Liver (tissue), 3 donors: ENCODE measurements around the gene POGK.

Source experiments
- EGR1 ChIP-seq, 2 donors: IDR thresholded peaks; 2 replicates each; pipeline ENCODE4 v1.6.1; 2016 to 2018; ENCODE audit warnings: antibody characterized with exemption in 2 of 2, low read depth in 2 of 2
- FOXA1 ChIP-seq: IDR thresholded peaks from 2 replicates; pipeline ENCODE4 v1.6.1; 2016; ENCODE audit warnings: antibody characterized with exemption
- JUND ChIP-seq, 2 donors: IDR thresholded peaks; 2 replicates each; pipeline ENCODE4 v1.6.1; 2016; ENCODE audit warnings: antibody characterized with exemption in 2 of 2
- NR2F2 ChIP-seq: IDR thresholded peaks from 2 replicates; pipeline ENCODE4 v1.6.1; 2016; ENCODE audit warnings: antibody characterized with exemption
- RAD21 ChIP-seq, 2 donors: IDR thresholded peaks; 2 replicates each; pipeline ENCODE4 v1.6.1; 2016; ENCODE audit warnings: antibody characterized with exemption in 2 of 2, mild to moderate bottlenecking in 2 of 2
- RXRA ChIP-seq, 2 donors: IDR thresholded peaks; 2 replicates each; pipeline ENCODE4 v1.6.1; 2017 to 2018; ENCODE audit warnings: antibody characterized with exemption in 2 of 2, mild to moderate bottlenecking in 1 of 2
- SP1 ChIP-seq: IDR thresholded peaks from 2 replicates; pipeline ENCODE4 v1.6.1; 2018; ENCODE audit warnings: antibody characterized with exemption, mild to moderate bottlenecking
- YY1 ChIP-seq: IDR thresholded peaks from 2 replicates; pipeline ENCODE4 v1.6.1; 2016; ENCODE audit warnings: antibody characterized with exemption, mild to moderate bottlenecking
- TF ChIP-seq, protein P1 (sequence below): IDR thresholded peaks from 2 replicates; pipeline ENCODE4 v1.6.1; 2016; ENCODE audit warnings: antibody characterized with exemption
- TF ChIP-seq, protein P2 (sequence below): fragments of 150-350 bp; IDR thresholded peaks from 2 replicates; pipeline ENCODE4 v1.5.1; 2017; ENCODE audit warnings: improper control_type of control experiment, low read depth, low read length; ENCODE audit not compliant: missing input control
- TF ChIP-seq, protein P3 (sequence below): IDR thresholded peaks from 2 replicates; pipeline ENCODE4 v1.6.1; 2016; ENCODE audit warnings: antibody characterized with exemption
- TF ChIP-seq, protein P4 (sequence below): IDR thresholded peaks from 2 replicates; pipeline ENCODE4 v1.6.1; 2016; ENCODE audit warnings: antibody characterized with exemption, mild to moderate bottlenecking
- TF ChIP-seq, protein P5 (sequence below): IDR thresholded peaks from 2 replicates; pipeline ENCODE4 v1.6.1; 2016; ENCODE audit warnings: antibody characterized with exemption
- donor health status: healthy.
- donor health status: healthy.

DNA sequence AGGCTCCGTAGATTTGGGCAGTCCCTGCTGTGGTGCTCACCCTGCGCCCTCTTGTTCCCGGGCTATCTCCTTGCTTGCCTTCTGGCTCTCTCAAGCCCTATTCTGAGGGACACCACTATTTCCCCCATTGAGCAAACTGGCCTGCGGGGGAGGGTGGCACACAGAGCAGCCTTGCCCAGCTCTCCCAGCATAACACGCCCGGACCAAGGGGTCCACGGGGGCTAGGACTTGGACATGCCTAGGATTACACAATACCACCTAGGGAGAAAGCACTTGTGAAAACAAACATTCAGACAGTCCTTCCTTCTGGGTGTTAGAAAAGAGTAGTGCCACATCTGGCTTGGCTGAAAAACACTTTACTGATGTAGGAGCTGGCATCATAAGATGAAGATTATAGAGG, 29.4 kb downstream of the POGK start:
- TF ChIP-seq, protein P1, sequence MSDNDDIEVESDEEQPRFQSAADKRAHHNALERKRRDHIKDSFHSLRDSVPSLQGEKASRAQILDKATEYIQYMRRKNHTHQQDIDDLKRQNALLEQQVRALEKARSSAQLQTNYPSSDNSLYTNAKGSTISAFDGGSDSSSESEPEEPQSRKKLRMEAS = no peak
- TF ChIP-seq, protein P2, sequence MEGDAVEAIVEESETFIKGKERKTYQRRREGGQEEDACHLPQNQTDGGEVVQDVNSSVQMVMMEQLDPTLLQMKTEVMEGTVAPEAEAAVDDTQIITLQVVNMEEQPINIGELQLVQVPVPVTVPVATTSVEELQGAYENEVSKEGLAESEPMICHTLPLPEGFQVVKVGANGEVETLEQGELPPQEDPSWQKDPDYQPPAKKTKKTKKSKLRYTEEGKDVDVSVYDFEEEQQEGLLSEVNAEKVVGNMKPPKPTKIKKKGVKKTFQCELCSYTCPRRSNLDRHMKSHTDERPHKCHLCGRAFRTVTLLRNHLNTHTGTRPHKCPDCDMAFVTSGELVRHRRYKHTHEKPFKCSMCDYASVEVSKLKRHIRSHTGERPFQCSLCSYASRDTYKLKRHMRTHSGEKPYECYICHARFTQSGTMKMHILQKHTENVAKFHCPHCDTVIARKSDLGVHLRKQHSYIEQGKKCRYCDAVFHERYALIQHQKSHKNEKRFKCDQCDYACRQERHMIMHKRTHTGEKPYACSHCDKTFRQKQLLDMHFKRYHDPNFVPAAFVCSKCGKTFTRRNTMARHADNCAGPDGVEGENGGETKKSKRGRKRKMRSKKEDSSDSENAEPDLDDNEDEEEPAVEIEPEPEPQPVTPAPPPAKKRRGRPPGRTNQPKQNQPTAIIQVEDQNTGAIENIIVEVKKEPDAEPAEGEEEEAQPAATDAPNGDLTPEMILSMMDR = no peak
- TF ChIP-seq, protein P3, sequence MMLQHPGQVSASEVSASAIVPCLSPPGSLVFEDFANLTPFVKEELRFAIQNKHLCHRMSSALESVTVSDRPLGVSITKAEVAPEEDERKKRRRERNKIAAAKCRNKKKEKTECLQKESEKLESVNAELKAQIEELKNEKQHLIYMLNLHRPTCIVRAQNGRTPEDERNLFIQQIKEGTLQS = no peak
- TF ChIP-seq SP1 = no peak
- TF ChIP-seq EGR1 (IDR thresholded peaks at IDR 0.05; ENCODE audit: low read depth in 2 of 2) = no peak
- TF ChIP-seq NR2F2 = no peak
- TF ChIP-seq JUND (IDR thresholded peaks at IDR 0.05) = no peak
- TF ChIP-seq, protein P4, sequence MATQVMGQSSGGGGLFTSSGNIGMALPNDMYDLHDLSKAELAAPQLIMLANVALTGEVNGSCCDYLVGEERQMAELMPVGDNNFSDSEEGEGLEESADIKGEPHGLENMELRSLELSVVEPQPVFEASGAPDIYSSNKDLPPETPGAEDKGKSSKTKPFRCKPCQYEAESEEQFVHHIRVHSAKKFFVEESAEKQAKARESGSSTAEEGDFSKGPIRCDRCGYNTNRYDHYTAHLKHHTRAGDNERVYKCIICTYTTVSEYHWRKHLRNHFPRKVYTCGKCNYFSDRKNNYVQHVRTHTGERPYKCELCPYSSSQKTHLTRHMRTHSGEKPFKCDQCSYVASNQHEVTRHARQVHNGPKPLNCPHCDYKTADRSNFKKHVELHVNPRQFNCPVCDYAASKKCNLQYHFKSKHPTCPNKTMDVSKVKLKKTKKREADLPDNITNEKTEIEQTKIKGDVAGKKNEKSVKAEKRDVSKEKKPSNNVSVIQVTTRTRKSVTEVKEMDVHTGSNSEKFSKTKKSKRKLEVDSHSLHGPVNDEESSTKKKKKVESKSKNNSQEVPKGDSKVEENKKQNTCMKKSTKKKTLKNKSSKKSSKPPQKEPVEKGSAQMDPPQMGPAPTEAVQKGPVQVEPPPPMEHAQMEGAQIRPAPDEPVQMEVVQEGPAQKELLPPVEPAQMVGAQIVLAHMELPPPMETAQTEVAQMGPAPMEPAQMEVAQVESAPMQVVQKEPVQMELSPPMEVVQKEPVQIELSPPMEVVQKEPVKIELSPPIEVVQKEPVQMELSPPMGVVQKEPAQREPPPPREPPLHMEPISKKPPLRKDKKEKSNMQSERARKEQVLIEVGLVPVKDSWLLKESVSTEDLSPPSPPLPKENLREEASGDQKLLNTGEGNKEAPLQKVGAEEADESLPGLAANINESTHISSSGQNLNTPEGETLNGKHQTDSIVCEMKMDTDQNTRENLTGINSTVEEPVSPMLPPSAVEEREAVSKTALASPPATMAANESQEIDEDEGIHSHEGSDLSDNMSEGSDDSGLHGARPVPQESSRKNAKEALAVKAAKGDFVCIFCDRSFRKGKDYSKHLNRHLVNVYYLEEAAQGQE = no peak
- no peak for TF ChIP-seq RXRA (IDR thresholded peaks at IDR 0.05)
- TF ChIP-seq YY1 = no peak
- no peak for TF ChIP-seq FOXA1
- TF ChIP-seq RAD21 (IDR thresholded peaks at IDR 0.05) = no peak
- TF ChIP-seq, protein P5, sequence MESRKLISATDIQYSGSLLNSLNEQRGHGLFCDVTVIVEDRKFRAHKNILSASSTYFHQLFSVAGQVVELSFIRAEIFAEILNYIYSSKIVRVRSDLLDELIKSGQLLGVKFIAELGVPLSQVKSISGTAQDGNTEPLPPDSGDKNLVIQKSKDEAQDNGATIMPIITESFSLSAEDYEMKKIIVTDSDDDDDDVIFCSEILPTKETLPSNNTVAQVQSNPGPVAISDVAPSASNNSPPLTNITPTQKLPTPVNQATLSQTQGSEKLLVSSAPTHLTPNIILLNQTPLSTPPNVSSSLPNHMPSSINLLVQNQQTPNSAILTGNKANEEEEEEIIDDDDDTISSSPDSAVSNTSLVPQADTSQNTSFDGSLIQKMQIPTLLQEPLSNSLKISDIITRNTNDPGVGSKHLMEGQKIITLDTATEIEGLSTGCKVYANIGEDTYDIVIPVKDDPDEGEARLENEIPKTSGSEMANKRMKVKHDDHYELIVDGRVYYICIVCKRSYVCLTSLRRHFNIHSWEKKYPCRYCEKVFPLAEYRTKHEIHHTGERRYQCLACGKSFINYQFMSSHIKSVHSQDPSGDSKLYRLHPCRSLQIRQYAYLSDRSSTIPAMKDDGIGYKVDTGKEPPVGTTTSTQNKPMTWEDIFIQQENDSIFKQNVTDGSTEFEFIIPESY = no peak
